Kidney (tissue), 14 donors: ENCODE data around the gene SLC6A1. TPM values are rescaled to one million over a fixed set of nuclear protein-coding genes. Genes with fewer than 3 reads are reported as not detected.

Source experiments
- DNase-seq, 5 donors: peaks; one replicate each; pipeline ENCODE4 v3.0.0-alpha.2; 2013 to 2020
- FAIRE-seq: peaks from 2 replicates; lab custom pipeline; 2012; peaks lifted over from hg19 to GRCh38; lab: Jason Lieb, UNC
- H3K27ac ChIP-seq, 2 donors: one replicate each; pipeline ENCODE4 v1.7.0; 2013; ENCODE audit warnings: low read depth in 2 of 2, low read length in 2 of 2, inconsistent platforms in 1 of 2
- H3K27me3 ChIP-seq: one replicate; pipeline ENCODE4 v1.7.1; 2013; ENCODE audit warnings: low read length, inconsistent platforms; ENCODE audit not compliant: control insufficient read depth, insufficient read depth
- H3K36me3 ChIP-seq, 3 donors: one replicate each; pipeline versions ENCODE4 v1.7.0 to v1.7.1; 2013; ENCODE audit warnings: low read length in 3 of 3, control low read depth in 1 of 3, inconsistent platforms in 1 of 3; ENCODE audit not compliant: insufficient read depth in 3 of 3, control insufficient read depth in 2 of 3
- H3K4me1 ChIP-seq, 3 donors: one replicate each; pipeline versions ENCODE4 v1.7.0 to v1.7.1; 2013; ENCODE audit warnings: low read length in 3 of 3, inconsistent platforms in 1 of 3, low read depth in 1 of 3; ENCODE audit not compliant: control insufficient read depth in 2 of 3, insufficient read depth in 2 of 3
- H3K4me3 ChIP-seq, 3 donors: one replicate each; pipeline versions ENCODE4 v1.7.0 to v1.8.1; 2013; ENCODE audit warnings: low read length in 3 of 3, control low read depth in 1 of 3, inconsistent platforms in 1 of 3
- H3K9ac ChIP-seq, 3 donors: one replicate each; pipeline versions ENCODE4 v1.7.0 to v1.7.1; 2013; ENCODE audit warnings: low read length in 3 of 3, control low read depth in 1 of 3, inconsistent platforms in 1 of 3
- H3K9me3 ChIP-seq, 3 donors: one replicate each; pipeline versions ENCODE4 v1.7.0 to v1.7.1; 2013; ENCODE audit warnings: low read length in 3 of 3, control low read depth in 1 of 3, inconsistent platforms in 1 of 3; ENCODE audit not compliant: control insufficient read depth in 2 of 3, insufficient read depth in 1 of 3
- intact Hi-C: fragments of 100-400 bp; cut with DNase I; formaldehyde crosslinking; loops from one replicate; pipeline ENCODE4 v1.11.1; 2022
- polyA plus RNA-seq: library from polyadenylated mRNA; stranded (reverse); fragments of 350-450 nt; fragmentation: Illumina TruSeq; extraction: RNeasy Lipid Tissue Mini Kit (QIAGEN cat#74804); gene quantifications from one replicate; pipeline ENCODE4 v1.2.3, GENCODE V29; 2014; ENCODE audit warnings: low read depth, low replicate concordance; ENCODE audit not compliant: insufficient read depth
- total RNA-seq: library from RNA; stranded (reverse); fragmentation: NEBNext Ultra II Directional; extraction: Animal tissue kit (Norgen Biotek cat#: 25700); gene quantifications from one replicate; pipeline ENCODE4 v1.2.1, GENCODE V29; 2021
- TF ChIP-seq, protein P1 (sequence below): IDR thresholded peaks from 3 replicates; pipeline ENCODE4 v1.5.1; 2012; ENCODE audit warnings: mild to moderate bottlenecking, moderate library complexity, borderline replicate concordance; ENCODE audit not compliant: insufficient read depth; ENCODE audit errors: extremely low read depth
- donor health status: control.
- donor health status: control.
- donor health status: control.
- donor health status: control.
- donor health status: control.
- donor health status: DM: yes; HTN: yes; CAD: no.
- donor health status: Normal renal cell carcinoma (clear cell type).

SLC6A1 gene
- total and polyA plus RNA-seq, 2 donors from 2014 or later, result 2.1 TPM; not detected in 1

- TF ChIP-seq, protein P1, sequence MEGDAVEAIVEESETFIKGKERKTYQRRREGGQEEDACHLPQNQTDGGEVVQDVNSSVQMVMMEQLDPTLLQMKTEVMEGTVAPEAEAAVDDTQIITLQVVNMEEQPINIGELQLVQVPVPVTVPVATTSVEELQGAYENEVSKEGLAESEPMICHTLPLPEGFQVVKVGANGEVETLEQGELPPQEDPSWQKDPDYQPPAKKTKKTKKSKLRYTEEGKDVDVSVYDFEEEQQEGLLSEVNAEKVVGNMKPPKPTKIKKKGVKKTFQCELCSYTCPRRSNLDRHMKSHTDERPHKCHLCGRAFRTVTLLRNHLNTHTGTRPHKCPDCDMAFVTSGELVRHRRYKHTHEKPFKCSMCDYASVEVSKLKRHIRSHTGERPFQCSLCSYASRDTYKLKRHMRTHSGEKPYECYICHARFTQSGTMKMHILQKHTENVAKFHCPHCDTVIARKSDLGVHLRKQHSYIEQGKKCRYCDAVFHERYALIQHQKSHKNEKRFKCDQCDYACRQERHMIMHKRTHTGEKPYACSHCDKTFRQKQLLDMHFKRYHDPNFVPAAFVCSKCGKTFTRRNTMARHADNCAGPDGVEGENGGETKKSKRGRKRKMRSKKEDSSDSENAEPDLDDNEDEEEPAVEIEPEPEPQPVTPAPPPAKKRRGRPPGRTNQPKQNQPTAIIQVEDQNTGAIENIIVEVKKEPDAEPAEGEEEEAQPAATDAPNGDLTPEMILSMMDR, result no peak
- Histone ChIP-seq H3K4me3 (no peak overlapping the region), H3K9ac (no peak overlapping the region), H3K9me3 (peaks cover 0 to 4% (median 0%) of the 10 kb centered on the region in 3 donors), H3K36me3 (no peaks in the 10 kb centered on the region), H3K27me3 (no peaks in the 10 kb centered on the region), H3K4me1 (no peaks in the 10 kb centered on the region), H3K27ac (no peak overlapping the region)
- no peak for DNase-seq
- intact Hi-C loops, result no loop called here
- FAIRE-seq, result no peak
These were observed 53.0 kb downstream of the SLC6A1 start for GRCh38 chr3:11045536-11045935.

DNA sequence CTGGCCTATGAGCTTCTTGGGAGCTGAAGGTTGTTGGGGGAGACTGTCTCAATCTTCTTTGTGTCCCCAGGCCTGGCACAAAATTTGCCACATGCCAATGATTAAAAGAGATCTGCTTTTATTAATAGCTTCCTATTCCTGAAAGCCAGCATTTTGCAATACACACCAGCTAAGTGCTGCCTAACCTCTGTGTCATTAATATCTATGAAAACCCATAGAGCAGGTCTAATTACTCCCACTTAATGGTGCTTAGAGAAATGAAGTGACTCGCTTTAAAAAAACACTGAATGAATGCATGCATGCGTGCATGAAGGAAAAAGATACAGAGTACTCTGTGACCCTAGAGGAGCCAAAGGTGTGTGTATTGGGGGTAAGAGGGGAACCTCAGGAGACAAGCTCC is 55.0 kb downstream of the SLC6A1 start:
- TF ChIP-seq, protein P1, result no peak
- no peaks in the 10 kb centered on the region for H3K4me1 ChIP-seq
- intact Hi-C loops, result no loop called here
- no peaks in the 10 kb centered on the region for H3K36me3 ChIP-seq
- no peak for FAIRE-seq
- H3K27ac ChIP-seq, result no peak overlapping the region
- no peak overlapping the region for H3K9ac ChIP-seq
- no peak overlapping the region for H3K4me3 ChIP-seq
- no peaks in the 10 kb centered on the region for H3K27me3 ChIP-seq
- no peak for DNase-seq
- peaks cover 0 to 4% (median 0%) of the 10 kb centered on the region in 3 donors for H3K9me3 ChIP-seq

DNA sequence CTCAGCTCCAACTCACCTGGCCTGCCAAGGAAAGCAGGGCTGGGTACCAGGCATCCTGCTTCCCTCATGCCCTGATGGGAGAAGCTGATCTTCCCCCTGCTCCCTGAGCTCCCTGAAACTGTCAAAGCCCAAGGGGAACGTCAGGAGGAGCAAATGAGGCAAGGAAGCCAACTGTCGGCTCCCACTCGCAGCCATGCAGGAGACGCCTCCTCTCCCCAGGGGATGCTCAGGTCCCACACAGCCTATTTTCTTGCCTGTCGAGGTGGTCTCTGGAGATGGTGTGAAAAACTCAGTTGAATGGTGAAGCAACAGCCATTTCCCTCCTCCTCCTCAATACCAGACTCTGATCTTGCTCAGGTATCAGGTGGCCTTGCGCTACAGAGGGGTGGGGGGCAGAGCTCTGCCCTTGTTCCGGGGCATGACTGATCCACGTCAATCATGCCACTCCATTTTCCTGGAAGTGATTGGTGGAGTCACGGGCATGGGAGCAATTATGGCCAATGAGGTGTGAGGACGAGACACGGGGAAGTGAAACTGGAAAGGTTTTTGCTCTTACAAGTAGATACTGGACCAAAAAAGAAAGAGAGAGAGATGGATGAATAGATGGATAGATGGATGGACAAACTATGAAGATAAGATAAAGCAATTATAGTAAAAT is 58.2 kb downstream of the SLC6A1 start:
- H3K27me3 ChIP-seq, result no peaks in the 10 kb centered on the region
- TF ChIP-seq, protein P1, result no peak
- FAIRE-seq, result no peak
- H3K36me3 ChIP-seq, result no peaks in the 10 kb centered on the region
- intact Hi-C loops, result no loop called here
- DNase-seq, result no peak
- no peak overlapping the region for H3K4me3 ChIP-seq
- no peak overlapping the region for H3K27ac ChIP-seq
- no peaks in the 10 kb centered on the region for H3K9me3 ChIP-seq
- no peaks in the 10 kb centered on the region for H3K4me1 ChIP-seq
- no peak overlapping the region for H3K9ac ChIP-seq
